Prostate gland (tissue), 2 donors: Measurements from ENCODE around the gene GADD45B. TPM values are rescaled to one million over a fixed set of nuclear protein-coding genes. Genes with fewer than 3 reads are reported as not detected.
"Not testable (repeated sequence)": the region's sequence is repeated elsewhere in the genome, so short reads cannot be mapped to it uniquely, and the experiment has no call there.

ENCODE experiments used
- DNase-seq: peaks from one replicate; pipeline ENCODE4 v3.0.0-alpha.2; 2019; ENCODE audit warnings: low spot score
- H3K27ac ChIP-seq, 2 donors: fragments of 200-600 bp; sonication (generic); 2 replicates each; pipeline ENCODE4 v1.5.1; 2017 to 2019
- H3K27me3 ChIP-seq: fragments of 200-600 bp; sonication (generic); replicated peaks from 2 replicates; pipeline ENCODE4 v1.5.1; 2019; ENCODE audit not compliant: insufficient read depth
- H3K36me3 ChIP-seq, 2 donors: fragments of 200-600 bp; sonication (generic); 1 replicate in 1 of 2; 2 replicates in 1 of 2; pipeline versions ENCODE4 v1.5.1 to v1.8.1; 2017 to 2019
- H3K4me1 ChIP-seq: fragments of 200-600 bp; sonication (generic); replicated peaks from 2 replicates; pipeline ENCODE4 v1.5.1; 2019
- H3K4me3 ChIP-seq, 2 donors: fragments of 200-600 bp; sonication (generic); 2 replicates each; pipeline ENCODE4 v1.5.1; 2017 to 2019
- H3K9me3 ChIP-seq: fragments of 200-600 bp; sonication (generic); 2 replicates; pipeline ENCODE4 v1.5.1; 2017
- POLR2A ChIP-seq: fragments of 450-650 bp; IDR thresholded peaks from one replicate; pipeline ENCODE4 v1.6.1; 2016; ENCODE audit warnings: antibody characterized with exemption, mild to moderate bottlenecking
- POLR2AphosphoS5 ChIP-seq: sonication (generic); formaldehyde crosslinking; IDR thresholded peaks from one replicate; pipeline ENCODE4 v1.6.1; 2017; ENCODE audit warnings: antibody characterized with exemption
- WGBS: methylation state at CpG from one replicate; pipeline ENCODE4 v1.1.5; 2018; 5-methylcytosine and 5-hydroxymethylcytosine counted together
- intact Hi-C: fragments of 100-400 bp; cut with DNase I; formaldehyde crosslinking; loops from one replicate; pipeline ENCODE4 v1.14.2; 2022
- total RNA-seq, 2 donors: library from RNA; depleted of rRNA; stranded (reverse); fragments of >200 nt; gene quantifications; one replicate each; pipeline ENCODE4 v1.1.0, GENCODE V29; 2016
- TF ChIP-seq, protein P1 (sequence below), 4 experiments: fragments of 200-600 bp in 2 of 4; fragments of 450-650 bp in 2 of 4; sonication (generic) in 2 of 4; IDR thresholded peaks; 1 replicate in 3 of 4; 2 replicates in 1 of 4; pipeline ENCODE4 v1.5.1; 2016 to 2019; ENCODE audit warnings: antibody characterized with exemption in 4 of 4, mild to moderate bottlenecking in 2 of 4, moderate library complexity in 2 of 4

Gene GADD45B
- total RNA-seq, 2 donors from 2014 or later, result 90.7 to 94.6 TPM

GRCh38 chr19:2517881-2518601 is 42.1 kb downstream of the GADD45B start:
- Histone ChIP-seq H3K27ac (no peak overlapping the region), H3K4me1 (no peaks in the 10 kb centered on the region), H3K4me3 (no peak overlapping the region), H3K27me3 (no peaks in the 10 kb centered on the region), H3K9me3 (no peaks in the 10 kb centered on the region), H3K36me3 (no peaks in the 10 kb centered on the region)
- TF ChIP-seq POLR2A (no peak), POLR2AphosphoS5 (no peak)
- TF ChIP-seq, protein P1, sequence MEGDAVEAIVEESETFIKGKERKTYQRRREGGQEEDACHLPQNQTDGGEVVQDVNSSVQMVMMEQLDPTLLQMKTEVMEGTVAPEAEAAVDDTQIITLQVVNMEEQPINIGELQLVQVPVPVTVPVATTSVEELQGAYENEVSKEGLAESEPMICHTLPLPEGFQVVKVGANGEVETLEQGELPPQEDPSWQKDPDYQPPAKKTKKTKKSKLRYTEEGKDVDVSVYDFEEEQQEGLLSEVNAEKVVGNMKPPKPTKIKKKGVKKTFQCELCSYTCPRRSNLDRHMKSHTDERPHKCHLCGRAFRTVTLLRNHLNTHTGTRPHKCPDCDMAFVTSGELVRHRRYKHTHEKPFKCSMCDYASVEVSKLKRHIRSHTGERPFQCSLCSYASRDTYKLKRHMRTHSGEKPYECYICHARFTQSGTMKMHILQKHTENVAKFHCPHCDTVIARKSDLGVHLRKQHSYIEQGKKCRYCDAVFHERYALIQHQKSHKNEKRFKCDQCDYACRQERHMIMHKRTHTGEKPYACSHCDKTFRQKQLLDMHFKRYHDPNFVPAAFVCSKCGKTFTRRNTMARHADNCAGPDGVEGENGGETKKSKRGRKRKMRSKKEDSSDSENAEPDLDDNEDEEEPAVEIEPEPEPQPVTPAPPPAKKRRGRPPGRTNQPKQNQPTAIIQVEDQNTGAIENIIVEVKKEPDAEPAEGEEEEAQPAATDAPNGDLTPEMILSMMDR (IDR thresholded peaks at IDR 0.05), result no peak
- no peak for DNase-seq
- intact Hi-C loops, result no loop called here
- WGBS, result 51% methylated on average over 35 of the region's 35 CpGs

GRCh38 chr19:2518856-2519255 is 42.9 kb downstream of the GADD45B start:
- H3K4me1 ChIP-seq, H3K4me3 ChIP-seq, H3K27ac ChIP-seq, H3K27me3 ChIP-seq, DNase-seq, H3K9me3 ChIP-seq, H3K36me3 ChIP-seq, intact Hi-C loops: not testable (repeated sequence)
- WGBS, result 92% methylated on average over 11 of the region's 11 CpGs

DNA sequence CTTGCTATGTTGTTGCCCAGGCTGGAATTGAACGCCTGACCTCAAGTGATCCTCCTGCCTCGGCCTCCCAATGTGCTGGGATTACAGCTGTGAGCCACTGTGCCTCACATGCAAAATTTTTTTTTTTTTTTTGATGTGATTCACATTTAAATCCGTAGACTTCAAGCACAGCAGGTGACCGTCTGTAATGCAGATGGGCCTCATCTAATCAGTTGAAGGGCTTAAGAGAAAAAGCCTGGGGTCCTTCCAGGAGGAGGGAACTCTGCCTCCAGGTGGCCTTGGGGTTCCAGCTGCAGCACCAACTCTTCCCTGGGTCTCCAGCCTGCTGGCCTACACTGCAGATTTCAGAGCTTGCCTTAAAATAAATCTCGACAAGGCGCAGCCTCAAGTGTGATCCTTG is 43.6 kb downstream of the GADD45B start:
- TF ChIP-seq POLR2A (no peak), POLR2AphosphoS5 (no peak)
- TF ChIP-seq, protein P1 (IDR thresholded peaks at IDR 0.05), result no peak
- 95% methylated on average over 6 of the region's 6 CpGs for WGBS

DNA sequence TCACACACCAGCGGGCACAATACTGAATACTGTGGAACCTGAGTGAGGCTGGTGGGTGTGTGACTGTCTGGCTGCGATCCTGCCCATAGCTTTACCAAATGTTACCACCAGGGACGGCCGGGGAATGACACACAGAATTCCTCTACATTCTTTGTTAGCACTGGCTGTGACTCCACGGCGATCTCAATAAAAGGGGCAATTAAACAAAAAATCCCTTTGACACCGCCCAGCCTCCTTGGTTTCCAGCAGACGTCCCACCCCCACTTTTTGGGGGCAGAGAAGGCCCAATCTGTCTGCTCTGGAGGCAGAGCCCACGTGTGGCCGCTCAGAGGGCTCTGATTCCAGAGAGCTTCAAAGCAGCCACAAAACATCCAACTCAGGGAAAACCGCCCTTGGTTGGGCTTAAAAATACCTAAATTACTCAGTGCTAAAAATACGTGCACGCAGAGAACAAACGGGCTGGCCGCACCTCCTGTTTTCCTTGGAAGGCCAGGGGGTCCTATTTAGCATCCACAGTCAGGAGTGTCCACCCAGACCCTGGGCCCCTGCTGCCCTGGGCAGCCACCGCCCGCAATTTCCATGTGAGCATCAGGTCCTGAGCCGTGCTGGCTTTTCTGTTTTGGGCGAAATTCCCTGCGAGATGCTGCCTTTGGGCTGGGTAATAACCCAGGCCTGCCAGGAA is 47.8 kb downstream of the GADD45B start:
- peaks cover 7% of the 10 kb centered on the region for H3K4me1 ChIP-seq
- H3K9me3 ChIP-seq, result no peaks in the 10 kb centered on the region
- no peaks in the 10 kb centered on the region for H3K27me3 ChIP-seq
- no peaks in the 10 kb centered on the region for H3K36me3 ChIP-seq
- intact Hi-C loops, result no loop called here
- peak overlapping the region in 1 of 2 donors; percentile 70 for H3K27ac ChIP-seq
- WGBS, result 24% methylated on average over 20 of the region's 20 CpGs
- peak; percentile 25 for TF ChIP-seq POLR2AphosphoS5
- TF ChIP-seq POLR2A, result no peak
- TF ChIP-seq, protein P1 (IDR thresholded peaks at IDR 0.05), result peak in 2 of 4 experiments; percentile 15 to 36
- no peak overlapping the region for H3K4me3 ChIP-seq
- no peak for DNase-seq

More for the DNA sequence above, 43.6 kb downstream of the GADD45B start:
- Histone ChIP-seq H3K4me3 (no peak overlapping the region), H3K36me3 (no peaks in the 10 kb centered on the region), H3K4me1 (peaks cover 2% of the 10 kb centered on the region), H3K27ac (no peak overlapping the region), H3K9me3 (no peaks in the 10 kb centered on the region), H3K27me3 (no peaks in the 10 kb centered on the region)
- intact Hi-C loops, result no loop called here
- DNase-seq, result no peak

DNA sequence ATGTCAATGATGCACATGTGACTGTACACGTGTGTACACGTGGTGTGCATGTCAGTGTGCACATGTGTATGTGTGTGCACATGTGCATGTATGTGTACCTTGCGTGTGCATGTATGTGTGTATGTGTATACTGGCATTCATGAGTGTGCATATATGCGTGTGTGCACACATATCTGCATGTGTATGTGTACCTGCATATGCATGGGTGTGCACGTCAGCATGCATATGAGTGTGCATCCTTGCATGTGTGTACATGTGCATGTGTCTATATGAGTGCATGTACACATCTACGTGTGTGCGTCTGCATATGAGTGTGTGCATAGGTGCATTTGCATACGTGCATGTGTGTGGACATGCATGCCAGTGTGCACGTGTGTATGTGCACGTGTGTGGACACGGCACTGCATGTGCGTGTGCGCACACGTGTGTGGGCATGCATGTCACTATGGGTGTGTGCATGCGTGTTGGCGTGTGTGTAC is 48.5 kb downstream of the GADD45B start:
- H3K27me3 ChIP-seq, result no peaks in the 10 kb centered on the region
- peaks cover 13% of the 10 kb centered on the region for H3K4me1 ChIP-seq

More for the DNA sequence above, 48.5 kb downstream of the GADD45B start:
- intact Hi-C loops, result no loop called here
- Histone ChIP-seq H3K36me3 (no peaks in the 10 kb centered on the region), H3K4me3 (no peak overlapping the region), H3K9me3 (no peaks in the 10 kb centered on the region), H3K27ac (peak overlapping the region in 1 of 2 donors; percentile 70)
- DNase-seq, result no peak
- 90% methylated on average over 16 of the region's 16 CpGs for WGBS
- no peak for TF ChIP-seq POLR2AphosphoS5
- TF ChIP-seq, protein P1 (IDR thresholded peaks at IDR 0.05), result no peak
- no peak for TF ChIP-seq POLR2A
